KMS-11 (cell line): ENCODE results near the gene ZC3HAV1L.
"Not testable (repeated sequence)": the region's sequence is repeated elsewhere in the genome, so short reads cannot be mapped to it uniquely, and the experiment has no call there.

Source experiments
- H2AFZ ChIP-seq: fragments of 200-600 bp; sonication (generic); 2 replicates; pipeline ENCODE4 v1.6.1; 2016; ENCODE audit warnings: antibody characterized with exemption, mixed run types, low read depth
- H3K27ac ChIP-seq: fragments of 200-600 bp; sonication (generic); 2 replicates; pipeline ENCODE4 v1.6.1; 2016; ENCODE audit warnings: mild to moderate bottlenecking, mixed run types
- H3K27me3 ChIP-seq: fragments of 200-600 bp; sonication (generic); 2 replicates; pipeline ENCODE4 v1.6.1; 2017; ENCODE audit warnings: mild to moderate bottlenecking, low read depth, mixed run types, moderate library complexity; ENCODE audit not compliant: insufficient read depth
- H3K36me3 ChIP-seq: fragments of 200-600 bp; sonication (generic); 2 replicates; pipeline ENCODE4 v1.6.1; 2017; ENCODE audit warnings: mild to moderate bottlenecking, mixed run types; ENCODE audit not compliant: insufficient read depth
- H3K4me1 ChIP-seq: fragments of 200-600 bp; sonication (generic); 2 replicates; pipeline ENCODE4 v1.6.1; 2016; ENCODE audit warnings: mild to moderate bottlenecking, low read depth, mixed run types; ENCODE audit not compliant: poor library complexity, severe bottlenecking
- H3K4me2 ChIP-seq: fragments of 200-600 bp; sonication (generic); 2 replicates; pipeline ENCODE4 v1.7.0; 2016; ENCODE audit warnings: mild to moderate bottlenecking, mixed run types
- H3K4me3 ChIP-seq: fragments of 200-600 bp; sonication (generic); IDR thresholded peaks from 2 replicates; pipeline ENCODE4 v1.6.1; 2017; ENCODE audit warnings: low read depth, low read length, mixed read lengths; ENCODE audit not compliant: insufficient read depth
- H3K79me2 ChIP-seq: fragments of 200-600 bp; sonication (generic); 2 replicates; pipeline ENCODE4 v1.6.1; 2016; ENCODE audit warnings: low read depth, mixed run types; ENCODE audit not compliant: insufficient read depth
- H3K9ac ChIP-seq: fragments of 200-600 bp; sonication (generic); 2 replicates; pipeline ENCODE4 v1.6.1; 2016; ENCODE audit warnings: mild to moderate bottlenecking, mixed run types
- H4K20me1 ChIP-seq: fragments of 200-600 bp; sonication (generic); 2 replicates; pipeline ENCODE4 v1.6.1; 2016; ENCODE audit warnings: mild to moderate bottlenecking, mixed run types; ENCODE audit not compliant: insufficient read depth
- CTCF ChIP-seq: fragments of 200-600 bp; sonication (generic); conservative IDR thresholded peaks from 2 replicates; pipeline ENCODE4 v1.6.1; 2017; ENCODE audit warnings: low read depth, mild to moderate bottlenecking, antibody characterized with exemption, low read length, moderate library complexity, mixed read lengths

ZC3HAV1L gene

GRCh38 chr7:139079861-139080260 is 44.0 kb upstream of the ZC3HAV1L start:
- Histone ChIP-seq H3K4me3 (no peak overlapping the region), H3K9ac (no peak overlapping the region), H3K27ac (no peak overlapping the region), H4K20me1 (no peaks in the 10 kb centered on the region), H3K79me2 (no peaks in the 10 kb centered on the region), H2AFZ (no peak overlapping the region), H3K4me2 (no peak overlapping the region), H3K4me1 (peaks cover 1% of the 10 kb centered on the region), H3K27me3 (no peaks in the 10 kb centered on the region), H3K36me3 (peaks cover 10% of the 10 kb centered on the region; the same call in 1 of the 2 replicates)
- TF ChIP-seq CTCF = no peak

GRCh38 chr7:139078911-139079310 is 43.1 kb upstream of the ZC3HAV1L start:
- Histone ChIP-seq H3K27ac (no peak overlapping the region), H3K36me3 (peaks cover 10% of the 10 kb centered on the region; the same call in 1 of the 2 replicates), H3K4me3 (no peak overlapping the region), H2AFZ (no peak overlapping the region), H3K9ac (no peak overlapping the region), H3K79me2 (no peaks in the 10 kb centered on the region), H4K20me1 (no peaks in the 10 kb centered on the region), H3K4me2 (no peak overlapping the region), H3K27me3 (no peaks in the 10 kb centered on the region), H3K4me1 (peaks cover 11% of the 10 kb centered on the region)
- no peak for TF ChIP-seq CTCF

- Histone ChIP-seq H3K27me3 (no peaks in the 10 kb centered on the region), H4K20me1 (no peaks in the 10 kb centered on the region), H2AFZ (no peak overlapping the region), H3K4me3 (no peak overlapping the region), H3K79me2 (no peaks in the 10 kb centered on the region), H3K9ac (no peak overlapping the region), H3K36me3 (peaks cover 10% of the 10 kb centered on the region; the same call in 1 of the 2 replicates), H3K4me2 (no peak overlapping the region), H3K27ac (no peak overlapping the region), H3K4me1 (peaks cover 14% of the 10 kb centered on the region)
- TF ChIP-seq CTCF = no peak
These were observed 42.6 kb upstream of the ZC3HAV1L start for GRCh38 chr7:139078399-139078798.

GRCh38 chr7:139077706-139078105 is 41.9 kb upstream of the ZC3HAV1L start:
- H3K4me1 ChIP-seq = peaks cover 21% of the 10 kb centered on the region
- H3K27ac ChIP-seq, H3K4me3 ChIP-seq, H3K27me3 ChIP-seq, H2AFZ ChIP-seq, H3K4me2 ChIP-seq, H3K9ac ChIP-seq, H3K36me3 ChIP-seq, H3K79me2 ChIP-seq, H4K20me1 ChIP-seq: not testable (repeated sequence)

- Histone ChIP-seq H3K27ac (no peak overlapping the region), H4K20me1 (no peaks in the 10 kb centered on the region), H3K4me2 (no peak overlapping the region), H3K27me3 (no peaks in the 10 kb centered on the region), H3K9ac (no peak overlapping the region), H3K4me3 (no peak overlapping the region), H2AFZ (no peak overlapping the region), H3K36me3 (peaks cover 3% of the 10 kb centered on the region; the same call in 1 of the 2 replicates), H3K4me1 (peaks cover 35% of the 10 kb centered on the region), H3K79me2 (no peaks in the 10 kb centered on the region)
- no peak for TF ChIP-seq CTCF
These were observed 40.2 kb upstream of the ZC3HAV1L start for GRCh38 chr7:139075871-139076686.
